Fibroblast of the aortic adventitia (primary cell): ENCODE measurements around the gene F2RL1. TPM values are rescaled to one million over a fixed set of nuclear protein-coding genes. Genes with fewer than 3 reads are reported as not detected.

Source experiments
- DNase-seq: peaks from one replicate; pipeline ENCODE4 v3.0.0-alpha.2; 2010; ENCODE audit warnings: low read depth
- H3K4me3 ChIP-seq: 2 replicates; pipeline ENCODE4 v1.5.1; 2011; ENCODE audit warnings: low read depth, mild to moderate bottlenecking, control low read depth, low read length, moderate library complexity
- total RNA-seq: library from RNA; depleted of rRNA; stranded (reverse); fragments of >200 nt; gene quantifications from 2 replicates; pipeline ENCODE4 v1.2.3, GENCODE V29; 2012; ENCODE audit warnings: low replicate concordance
- TF ChIP-seq, protein P1 (sequence below): IDR thresholded peaks from 2 replicates; pipeline ENCODE4 v1.5.1; 2011; ENCODE audit warnings: mild to moderate bottlenecking, low read length, control low read depth, inconsistent platforms; ENCODE audit not compliant: insufficient read depth

Gene F2RL1
- total RNA-seq, 1 donor = 35.1 TPM

GRCh38 chr5:76794871-76795270 is 24.0 kb upstream of the F2RL1 start:
- TF ChIP-seq, protein P1, sequence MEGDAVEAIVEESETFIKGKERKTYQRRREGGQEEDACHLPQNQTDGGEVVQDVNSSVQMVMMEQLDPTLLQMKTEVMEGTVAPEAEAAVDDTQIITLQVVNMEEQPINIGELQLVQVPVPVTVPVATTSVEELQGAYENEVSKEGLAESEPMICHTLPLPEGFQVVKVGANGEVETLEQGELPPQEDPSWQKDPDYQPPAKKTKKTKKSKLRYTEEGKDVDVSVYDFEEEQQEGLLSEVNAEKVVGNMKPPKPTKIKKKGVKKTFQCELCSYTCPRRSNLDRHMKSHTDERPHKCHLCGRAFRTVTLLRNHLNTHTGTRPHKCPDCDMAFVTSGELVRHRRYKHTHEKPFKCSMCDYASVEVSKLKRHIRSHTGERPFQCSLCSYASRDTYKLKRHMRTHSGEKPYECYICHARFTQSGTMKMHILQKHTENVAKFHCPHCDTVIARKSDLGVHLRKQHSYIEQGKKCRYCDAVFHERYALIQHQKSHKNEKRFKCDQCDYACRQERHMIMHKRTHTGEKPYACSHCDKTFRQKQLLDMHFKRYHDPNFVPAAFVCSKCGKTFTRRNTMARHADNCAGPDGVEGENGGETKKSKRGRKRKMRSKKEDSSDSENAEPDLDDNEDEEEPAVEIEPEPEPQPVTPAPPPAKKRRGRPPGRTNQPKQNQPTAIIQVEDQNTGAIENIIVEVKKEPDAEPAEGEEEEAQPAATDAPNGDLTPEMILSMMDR = no peak
- peak; percentile 74 for DNase-seq
- no peak overlapping the region for H3K4me3 ChIP-seq

DNA sequence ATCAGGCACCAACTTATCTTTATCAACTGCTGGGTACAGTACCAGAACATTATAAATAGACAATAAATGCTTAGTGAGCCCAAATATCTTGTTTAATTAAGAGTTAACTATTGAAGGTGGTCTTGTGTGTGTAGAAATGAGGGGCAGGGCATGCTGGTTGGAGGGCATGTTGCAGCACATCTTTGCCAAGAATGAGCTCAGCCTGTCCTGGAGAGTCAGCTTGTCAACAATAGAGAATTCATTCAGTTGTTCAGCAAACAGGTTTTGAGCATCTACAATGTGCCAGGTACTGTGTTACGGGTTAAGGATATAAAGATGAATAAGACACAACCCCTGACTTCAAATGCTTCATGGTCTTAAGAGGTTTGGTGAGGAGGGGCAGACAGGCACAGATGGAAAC is 19.2 kb upstream of the F2RL1 start:
- no peak for DNase-seq
- no peak overlapping the region for H3K4me3 ChIP-seq
- TF ChIP-seq, protein P1 = no peak

DNA sequence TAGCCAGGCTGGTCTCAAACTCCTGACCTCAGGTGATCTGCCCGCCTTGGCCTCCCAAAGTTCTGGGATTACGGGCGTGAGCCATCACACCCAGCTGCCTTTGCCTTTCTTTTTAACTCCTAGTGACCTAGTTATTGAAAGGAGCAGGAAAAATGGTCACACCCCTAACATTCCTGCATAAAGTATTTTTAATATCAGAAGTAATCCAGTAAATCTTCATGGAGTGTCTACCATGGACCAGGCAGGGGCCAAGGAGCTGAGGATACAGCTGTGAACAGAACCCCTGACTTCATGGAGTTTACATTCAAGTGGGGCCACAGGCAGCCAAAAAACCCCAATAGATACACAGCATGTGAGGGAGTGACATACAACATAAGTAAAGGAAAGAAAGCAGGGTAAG is 18.3 kb upstream of the F2RL1 start:
- no peak for DNase-seq
- TF ChIP-seq, protein P1 = no peak
- H3K4me3 ChIP-seq = no peak overlapping the region

GRCh38 chr5:76801159-76801802 is 17.5 kb upstream of the F2RL1 start:
- TF ChIP-seq, protein P1 = no peak
- DNase-seq = peak; percentile 98
- no peak overlapping the region for H3K4me3 ChIP-seq

- TF ChIP-seq, protein P1 = no peak
- DNase-seq = no peak
- H3K4me3 ChIP-seq = no peak overlapping the region
These were observed 17.0 kb upstream of the F2RL1 start for GRCh38 chr5:76801803-76802195.

DNA sequence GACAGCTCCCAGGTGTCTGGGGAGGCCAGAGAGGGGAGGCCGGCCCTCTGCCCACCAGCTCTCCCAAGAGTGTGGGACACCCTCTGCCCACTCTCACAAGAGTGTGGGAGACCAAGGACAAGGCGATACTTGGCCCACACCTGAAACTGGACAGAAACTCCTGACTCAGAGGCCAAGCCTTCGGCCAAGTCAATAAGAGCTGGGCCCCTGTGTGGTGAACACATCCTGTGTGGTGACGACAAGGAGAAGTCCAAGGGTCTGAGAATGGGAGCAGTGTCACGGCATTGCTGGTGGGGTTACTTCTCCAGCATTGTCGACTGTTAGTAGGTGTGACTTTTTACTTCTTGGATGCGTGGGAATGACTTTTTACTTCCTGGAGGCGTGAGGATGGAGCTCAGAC is 14.6 kb upstream of the F2RL1 start:
- TF ChIP-seq, protein P1 = no peak
- no peak for DNase-seq
- no peak overlapping the region for H3K4me3 ChIP-seq

GRCh38 chr5:76805821-76806505 is 12.9 kb upstream of the F2RL1 start:
- DNase-seq = peak; percentile 97
- no peak overlapping the region for H3K4me3 ChIP-seq
- TF ChIP-seq, protein P1 = no peak
